H9 (cell line): Measurements from ENCODE around the gene PHETA1. TPM values are rescaled to one million over a fixed set of nuclear protein-coding genes. Genes with fewer than 3 reads are reported as not detected.
A peak's percentile ranks its signal among the peaks of the same experiment; 100 is the strongest.

Experiments used
- DNase-seq: peaks from one replicate; pipeline ENCODE4 v3.0.0-alpha.2; 2017
- H2AFZ ChIP-seq: one replicate; pipeline ENCODE4 v1.6.1; 2013; ENCODE audit warnings: mild to moderate bottlenecking, low read length, control low read depth, moderate library complexity
- H2AK5ac ChIP-seq: 2 replicates; pipeline ENCODE4 v1.6.1; 2013; ENCODE audit warnings: low read length, control low read depth, mixed read lengths; ENCODE audit not compliant: insufficient read length
- H2BK120ac ChIP-seq: one replicate; pipeline ENCODE4 v1.6.1; 2013; ENCODE audit warnings: low read depth, mild to moderate bottlenecking, low read length, control low read depth, inconsistent platforms; ENCODE audit not compliant: poor library complexity, severe bottlenecking
- H2BK12ac ChIP-seq: 2 replicates; pipeline ENCODE4 v1.6.1; 2013; ENCODE audit warnings: low read length, control low read depth, mixed read lengths, low read depth; ENCODE audit not compliant: insufficient read length
- H2BK15ac ChIP-seq: 2 replicates; pipeline ENCODE4 v1.6.1; 2013; ENCODE audit warnings: low read depth, low read length, control low read depth
- H2BK20ac ChIP-seq: one replicate; pipeline ENCODE4 v1.6.1; 2013; ENCODE audit warnings: low read depth, mild to moderate bottlenecking, low read length, control low read depth, inconsistent platforms; ENCODE audit not compliant: poor library complexity, severe bottlenecking
- H2BK5ac ChIP-seq: 2 replicates; pipeline ENCODE4 v1.6.1; 2013; ENCODE audit warnings: low read length, control low read depth, mixed read lengths; ENCODE audit not compliant: insufficient read length
- H3K14ac ChIP-seq: 2 replicates; pipeline ENCODE4 v1.6.1; 2013; ENCODE audit warnings: low read length, control low read depth; ENCODE audit not compliant: insufficient read depth
- H3K18ac ChIP-seq: 2 replicates; pipeline ENCODE4 v1.6.1; 2013; ENCODE audit warnings: low read depth, mild to moderate bottlenecking, mixed read lengths, low read length, control low read depth; ENCODE audit not compliant: insufficient read length
- H3K23ac ChIP-seq: 2 replicates; pipeline ENCODE4 v1.6.1; 2013; ENCODE audit warnings: low read length, control low read depth, mixed read lengths, low read depth; ENCODE audit not compliant: insufficient read length
- H3K23me2 ChIP-seq: 2 replicates; pipeline ENCODE4 v1.6.1; 2013; ENCODE audit warnings: low read depth, mild to moderate bottlenecking, mixed read lengths, low read length, control low read depth; ENCODE audit not compliant: insufficient read length, poor library complexity, severe bottlenecking
- H3K27ac ChIP-seq: 2 replicates; pipeline ENCODE4 v1.5.1; 2013; ENCODE audit warnings: low read length, control low read depth, mixed read lengths, low read depth; ENCODE audit not compliant: insufficient read length
- H3K27me3 ChIP-seq: 2 replicates; pipeline ENCODE4 v1.6.1; 2013; ENCODE audit warnings: low read length, control low read depth, inconsistent platforms; ENCODE audit not compliant: insufficient read depth
- H3K4ac ChIP-seq: 2 replicates; pipeline ENCODE4 v1.6.1; 2013; ENCODE audit warnings: low read depth, mild to moderate bottlenecking, control low read depth, inconsistent platforms, low read length, moderate library complexity
- H3K4me1 ChIP-seq: 2 replicates; pipeline ENCODE4 v1.6.1; 2013; ENCODE audit warnings: low read length, control low read depth, inconsistent platforms; ENCODE audit not compliant: insufficient read depth
- H3K4me2 ChIP-seq: 2 replicates; pipeline ENCODE4 v1.6.1; 2013; ENCODE audit warnings: low read length, control low read depth, mixed read lengths; ENCODE audit not compliant: insufficient read length, insufficient read depth
- H3K56ac ChIP-seq: 2 replicates; pipeline ENCODE4 v1.6.1; 2013; ENCODE audit warnings: low read depth, mild to moderate bottlenecking, mixed read lengths, low read length, control low read depth; ENCODE audit not compliant: insufficient read length
- H3K79me1 ChIP-seq: 2 replicates; pipeline ENCODE4 v1.6.1; 2013; ENCODE audit warnings: low read depth, mild to moderate bottlenecking, moderate library complexity, low read length, control low read depth, inconsistent platforms; ENCODE audit not compliant: insufficient read depth, poor library complexity, severe bottlenecking
- H3K79me2 ChIP-seq: 2 replicates; pipeline ENCODE4 v1.6.1; 2013; ENCODE audit warnings: low read length, control low read depth, inconsistent platforms; ENCODE audit not compliant: insufficient read depth
- H3K9ac ChIP-seq: 2 replicates; pipeline ENCODE4 v1.6.1; 2013; ENCODE audit warnings: low read length, control low read depth, mixed read lengths; ENCODE audit not compliant: insufficient read length; ENCODE audit errors: extremely low read depth
- H3K9me3 ChIP-seq: one replicate; pipeline ENCODE4 v1.6.1; 2013; ENCODE audit warnings: low read depth, low read length, inconsistent platforms; ENCODE audit not compliant: control insufficient read depth
- H3T11ph ChIP-seq: one replicate; pipeline ENCODE4 v1.6.1; 2013; ENCODE audit warnings: mild to moderate bottlenecking, low read length, control low read depth, inconsistent platforms
- H4K20me1 ChIP-seq: one replicate; pipeline ENCODE4 v1.6.1; 2013; ENCODE audit not compliant: control insufficient read depth, insufficient read length, insufficient read depth
- H4K5ac ChIP-seq: 2 replicates; pipeline ENCODE4 v1.6.1; 2013; ENCODE audit warnings: low read depth, mild to moderate bottlenecking, mixed read lengths, low read length, control low read depth; ENCODE audit not compliant: insufficient read length
- H4K8ac ChIP-seq: replicated peaks from 2 replicates; pipeline ENCODE4 v1.6.1; 2013; ENCODE audit warnings: low read length, control low read depth, mixed read lengths, low read depth; ENCODE audit not compliant: insufficient read length
- H4K91ac ChIP-seq: 2 replicates; pipeline ENCODE4 v1.6.1; 2013; ENCODE audit warnings: low read depth, mild to moderate bottlenecking, moderate library complexity, mixed read lengths, low read length, control low read depth; ENCODE audit not compliant: insufficient read length
- H3K27ac Mint-ChIP-seq, 3 experiments: 2 replicates in 2 of 3; 3 replicates in 1 of 3; pipeline ENCODE4 v1.8.0; 2020 to 2021; ENCODE audit warnings: mixed read lengths in 3 of 3, mild to moderate bottlenecking in 1 of 3, moderate library complexity in 1 of 3
- H3K27me3 Mint-ChIP-seq: 2 replicates; pipeline ENCODE4 v1.8.0; 2021; ENCODE audit warnings: low read depth, mild to moderate bottlenecking, moderate library complexity, mixed read lengths
- H3K36me3 Mint-ChIP-seq, 3 experiments: 2 replicates in 2 of 3; 3 replicates in 1 of 3; pipeline ENCODE4 v1.8.0; 2020 to 2021; ENCODE audit warnings: low read depth in 3 of 3, mixed read lengths in 3 of 3; ENCODE audit not compliant: insufficient read depth in 1 of 3
- H3K4me1 Mint-ChIP-seq, 2 experiments: 2 replicates each; pipeline ENCODE4 v1.8.0; 2020; ENCODE audit warnings: mixed read lengths in 2 of 2
- H3K4me3 Mint-ChIP-seq, 2 experiments: 2 replicates in 1 of 2; 3 replicates in 1 of 2; pipeline ENCODE4 v1.8.0; 2020 to 2021; ENCODE audit warnings: mild to moderate bottlenecking in 2 of 2, mixed read lengths in 2 of 2, moderate library complexity in 1 of 2
- H3K9me3 Mint-ChIP-seq, 2 experiments: 2 replicates in 1 of 2; 3 replicates in 1 of 2; pipeline ENCODE4 v1.8.0; 2020; ENCODE audit warnings: mild to moderate bottlenecking in 2 of 2, mixed read lengths in 2 of 2, moderate library complexity in 1 of 2
- CTCF ChIP-seq: fragments of 200-600 bp; sonication (generic); conservative IDR thresholded peaks from 3 replicates; pipeline ENCODE4 v1.8.0; 2021; ENCODE audit warnings: antibody characterized with exemption, mild to moderate bottlenecking
- WGBS: extraction: QIAGEN DNeasy Blood & Tissue Kit; methylation state at CpG from one replicate; pipeline ENCODE4 v1.1.7; 2013; ENCODE audit warnings: missing lambda C conversion rate, low lambda C conversion rate, mixed read lengths; ENCODE audit not compliant: insufficient read length; ENCODE audit errors: extremely low coverage; 5-methylcytosine and 5-hydroxymethylcytosine counted together
- total RNA-seq: library from RNA; stranded (reverse); gene quantifications from 2 replicates; pipeline ENCODE4 v1.2.1, GENCODE V29; 2021

PHETA1 gene
- total RNA-seq, 1 experiment from 2014 or later = 13.1 TPM

GRCh38 chr12:111387747-111388323, 18.9 kb upstream of the PHETA1 start:
- no peak overlapping the region for H3K23ac ChIP-seq
- WGBS = no CpG with 5 or more reads among the region's 9 CpGs
- no peaks in the 10 kb centered on the region for H3K9me3 Mint-ChIP-seq
- H3K9me3 ChIP-seq = no peaks in the 10 kb centered on the region
- no peak overlapping the region for H3K4me3 Mint-ChIP-seq
- H3K14ac ChIP-seq = no peak overlapping the region; the same call in 1 of the 2 replicates
- no peak overlapping the region for H4K5ac ChIP-seq
- no peak overlapping the region for H2AK5ac ChIP-seq
- no peak overlapping the region for H2BK120ac ChIP-seq
- no peak overlapping the region for H3K27ac ChIP-seq
- no peak for DNase-seq
- no peaks in the 10 kb centered on the region for H3K4me1 ChIP-seq
- H4K20me1 ChIP-seq = no peaks in the 10 kb centered on the region
- no peaks in the 10 kb centered on the region for H3K4me1 Mint-ChIP-seq
- no peaks in the 10 kb centered on the region for H3K27me3 ChIP-seq
- no peaks in the 10 kb centered on the region for H3K23me2 ChIP-seq
- no peaks in the 10 kb centered on the region for H3K79me1 ChIP-seq
- no peaks in the 10 kb centered on the region for H3K79me2 ChIP-seq
- H3K4ac ChIP-seq = no peak overlapping the region; the same call in 1 of the 2 replicates
- H3T11ph ChIP-seq = no peak overlapping the region
- no peak overlapping the region for H2BK5ac ChIP-seq
- no peak overlapping the region for H3K18ac ChIP-seq
- H2BK20ac ChIP-seq = no peak overlapping the region
- no peak overlapping the region for H4K8ac ChIP-seq
- TF ChIP-seq CTCF = no peak
- no peak overlapping the region for H2BK15ac ChIP-seq
- no peak overlapping the region for H2BK12ac ChIP-seq
- no peak overlapping the region for H2AFZ ChIP-seq
- H3K27me3 Mint-ChIP-seq = peaks cover 19% of the 10 kb centered on the region
- no peak overlapping the region for H3K4me2 ChIP-seq
- H3K27ac Mint-ChIP-seq = peak overlapping the region in 1 of 3 experiments; percentile 42; a peak in 2 of 7 replicates
- H4K91ac ChIP-seq = no peak overlapping the region
- no peaks in the 10 kb centered on the region for H3K36me3 Mint-ChIP-seq
- no peak overlapping the region for H3K9ac ChIP-seq
- no peak overlapping the region for H3K56ac ChIP-seq
